IMR-90 (cell line): ENCODE measurements around the gene SPATA21. TPM values are rescaled to one million over a fixed set of nuclear protein-coding genes. Genes with fewer than 3 reads are reported as not detected.

Source experiments
- ATAC-seq: fragments of 200-7000 bp; cut with Tn5 transposase; 2 replicates; pipeline ENCODE4 v1.9.1; 2020; ENCODE audit warnings: low read depth, mild to moderate bottlenecking, moderate library complexity
- BruUV-seq: library from RNA; stranded (reverse); fragments of 400-500 nt; replicated peaks from 2 replicates; lab custom pipeline; 2021; lab: Mats Ljungman, UMichigan
- CTCF ChIA-PET: fragments of 300-600 bp; formaldehyde crosslinking; extraction: SDS; loops from one replicate; lab custom pipeline; 2021; ENCODE audit warnings: antibody characterized with exemption; lab: Yijun Ruan, JAX
- POLR2A ChIA-PET: fragments of 300-600 bp; sonication (Branson Sonifier 250); formaldehyde crosslinking; loops from one replicate; lab custom pipeline; 2022; ENCODE audit warnings: antibody characterized with exemption; ENCODE audit not compliant: unreplicated experiment; lab: Charles Lee
- DNase-seq: peaks from one replicate; pipeline ENCODE4 v3.0.0; 2013
- H2AFZ ChIP-seq: replicated peaks from 2 replicates; pipeline ENCODE3; 2013; ENCODE audit warnings: low read length, mild to moderate bottlenecking; ENCODE audit not compliant: poor library complexity
- H2AK5ac ChIP-seq: 2 replicates; pipeline ENCODE4 v1.6.1; 2013; ENCODE audit warnings: low read depth, low read length, inconsistent platforms
- H2AK9ac ChIP-seq: replicated peaks from 2 replicates; pipeline ENCODE3; 2013; ENCODE audit warnings: mild to moderate bottlenecking, low read depth, low read length, moderate library complexity; ENCODE audit not compliant: poor library complexity
- H2BK120ac ChIP-seq: 2 replicates; pipeline ENCODE4 v1.6.1; 2013; ENCODE audit warnings: low read depth, low read length, inconsistent platforms
- H2BK15ac ChIP-seq: 3 replicates; pipeline ENCODE4 v1.6.1; 2013; ENCODE audit warnings: low read depth, low read length, inconsistent platforms
- H2BK20ac ChIP-seq: 2 replicates; pipeline ENCODE4 v1.6.1; 2013; ENCODE audit warnings: low read depth, mild to moderate bottlenecking, inconsistent platforms, low read length, moderate library complexity
- H2BK5ac ChIP-seq: 2 replicates; pipeline ENCODE4 v1.6.1; 2013; ENCODE audit warnings: mild to moderate bottlenecking, low read depth, low read length, inconsistent platforms; ENCODE audit not compliant: poor library complexity, severe bottlenecking
- H3K14ac ChIP-seq: replicated peaks from 2 replicates; pipeline ENCODE4 v1.6.1; 2013; ENCODE audit warnings: low read depth, low read length, inconsistent platforms
- H3K18ac ChIP-seq: 2 replicates; pipeline ENCODE4 v1.6.1; 2013; ENCODE audit warnings: low read depth, low read length, control low read depth
- H3K23ac ChIP-seq: 2 replicates; pipeline ENCODE4 v1.6.1; 2013; ENCODE audit warnings: low read depth, low read length, inconsistent platforms
- H3K27ac ChIP-seq: 2 replicates; pipeline ENCODE4 v1.5.1; 2013; ENCODE audit warnings: mild to moderate bottlenecking, control low read depth, low read length; ENCODE audit not compliant: insufficient read depth
- H3K27me3 ChIP-seq: 2 replicates; pipeline ENCODE4 v1.6.1; 2013; ENCODE audit warnings: low read length; ENCODE audit not compliant: control insufficient read depth, insufficient read depth
- H3K36me3 ChIP-seq: 2 replicates; pipeline ENCODE4 v1.6.1; 2013; ENCODE audit warnings: low read length, mixed read lengths; ENCODE audit not compliant: control insufficient read depth, insufficient read depth
- H3K4ac ChIP-seq: 2 replicates; pipeline ENCODE4 v1.6.1; 2013; ENCODE audit warnings: low read depth, low read length, inconsistent platforms
- H3K4me1 ChIP-seq: 2 replicates; pipeline ENCODE4 v1.6.1; 2013; ENCODE audit warnings: low read length, mixed read lengths; ENCODE audit not compliant: control insufficient read depth, insufficient read depth
- H3K4me2 ChIP-seq: 2 replicates; pipeline ENCODE4 v1.6.1; 2013; ENCODE audit warnings: low read depth, mild to moderate bottlenecking, control low read depth, low read length, moderate library complexity
- H3K4me3 ChIP-seq: 2 replicates; pipeline ENCODE4 v1.5.1; 2013; ENCODE audit warnings: low read depth, mild to moderate bottlenecking, control low read depth, low read length, moderate library complexity; ENCODE audit not compliant: insufficient read depth
- H3K56ac ChIP-seq: 2 replicates; pipeline ENCODE4 v1.6.1; 2013; ENCODE audit warnings: low read length, inconsistent platforms; ENCODE audit not compliant: insufficient read depth; ENCODE audit errors: extremely low read depth
- H3K79me1 ChIP-seq, 2 experiments: 2 replicates each; pipeline ENCODE4 v1.6.1; 2013; ENCODE audit warnings: low read length in 2 of 2, inconsistent platforms in 1 of 2, low read depth in 1 of 2
- H3K9ac ChIP-seq: 2 replicates; pipeline ENCODE4 v1.6.1; 2013; ENCODE audit warnings: low read depth, low read length, control low read depth
- H3K9me1 ChIP-seq: 2 replicates; pipeline ENCODE4 v1.6.1; 2013; ENCODE audit warnings: low read length, inconsistent platforms; ENCODE audit not compliant: insufficient read depth
- H3K9me3 ChIP-seq: 2 replicates; pipeline ENCODE4 v1.6.1; 2013; ENCODE audit warnings: low read length; ENCODE audit not compliant: control insufficient read depth, insufficient read depth
- H4K20me1 ChIP-seq: 2 replicates; pipeline ENCODE4 v1.6.1; 2013; ENCODE audit warnings: low read length, inconsistent platforms; ENCODE audit not compliant: insufficient read depth
- H4K5ac ChIP-seq: 2 replicates; pipeline ENCODE4 v1.6.1; 2013; ENCODE audit warnings: mild to moderate bottlenecking, low read depth, low read length, control low read depth
- H4K8ac ChIP-seq, 2 experiments: 2 replicates each; pipeline ENCODE4 v1.6.1; 2013; ENCODE audit warnings: low read depth in 2 of 2, low read length in 2 of 2, control low read depth in 1 of 2, inconsistent platforms in 1 of 2
- H4K91ac ChIP-seq: 2 replicates; pipeline ENCODE4 v1.6.1; 2013; ENCODE audit warnings: low read depth, low read length, inconsistent platforms; ENCODE audit not compliant: insufficient read depth
- BHLHE40 ChIP-seq: fragments of 150-350 bp; IDR thresholded peaks from 2 replicates; pipeline ENCODE4 v1.6.1; 2016; ENCODE audit warnings: mild to moderate bottlenecking, low read depth, low read length
- CEBPB ChIP-seq: IDR thresholded peaks from 2 replicates; pipeline ENCODE4 v1.6.1; 2012; ENCODE audit warnings: low read depth, low read length, improper control_type of control experiment
- CHD1 ChIP-seq: IDR thresholded peaks from 2 replicates; pipeline ENCODE4 v1.6.1; 2012; ENCODE audit warnings: low read depth, low read length, improper control_type of control experiment
- MAFK ChIP-seq: IDR thresholded peaks from 2 replicates; pipeline ENCODE4 v1.6.1; 2012; ENCODE audit warnings: low read depth, low read length, improper control_type of control experiment
- MAZ ChIP-seq: IDR thresholded peaks from 2 replicates; pipeline ENCODE4 v1.6.1; 2012; ENCODE audit warnings: low read depth, mild to moderate bottlenecking, low read length, improper control_type of control experiment, moderate library complexity, borderline replicate concordance
- MXI1 ChIP-seq: IDR thresholded peaks from 2 replicates; pipeline ENCODE4 v1.6.1; 2012; ENCODE audit warnings: low read depth, mild to moderate bottlenecking, low read length, moderate library complexity, borderline replicate concordance
- POLR2A ChIP-seq: IDR thresholded peaks from 2 replicates; pipeline ENCODE4 v1.6.1; 2012; ENCODE audit warnings: mild to moderate bottlenecking, low read depth, low read length
- RAD21 ChIP-seq: IDR thresholded peaks from 2 replicates; pipeline ENCODE4 v1.6.1; 2012; ENCODE audit warnings: low read length, improper control_type of control experiment
- RCOR1 ChIP-seq: IDR thresholded peaks from 2 replicates; pipeline ENCODE4 v1.6.1; 2012; ENCODE audit warnings: mild to moderate bottlenecking, low read length, improper control_type of control experiment; ENCODE audit not compliant: insufficient replicate concordance
- RFX5 ChIP-seq: IDR thresholded peaks from 2 replicates; pipeline ENCODE4 v1.8.0; 2012; ENCODE audit warnings: low read depth, mild to moderate bottlenecking, low read length, moderate library complexity
- SMC3 ChIP-seq: fragments of 150-350 bp; IDR thresholded peaks from 2 replicates; pipeline ENCODE4 v1.6.1; 2016; ENCODE audit warnings: low read depth, mild to moderate bottlenecking, antibody characterized with exemption, low read length, moderate library complexity
- WGBS, 2 experiments: methylation state at CpG; one replicate each; pipeline versions ENCODE4 v1.1.5 to v1.1.7; 2013; ENCODE audit warnings: missing lambda C conversion rate in 2 of 2; ENCODE audit not compliant: insufficient read length in 1 of 2; ENCODE audit errors: extremely low coverage in 2 of 2; 5-methylcytosine and 5-hydroxymethylcytosine counted together
- dilution Hi-C: fragments of 300-500 bp; cut with HindIII; formaldehyde crosslinking; loops from one replicate; pipeline ENCODE4 v1.14.3; 2018; ENCODE audit warnings: low sequenced_read_pairs; ENCODE audit not compliant: unreplicated experiment
- in situ Hi-C: fragments of 300-500 bp; cut with MboI; formaldehyde crosslinking; loops from 3 replicates; pipeline ENCODE4 v1.14.3; 2019; ENCODE audit warnings: low sequenced_read_pairs, inconsistent platforms, mixed read lengths
- intact Hi-C: fragments of 100-400 bp; cut with micrococcal nuclease; formaldehyde crosslinking; loops from 2 replicates; pipeline ENCODE4 v1.10.0; 2022
- polyA plus RNA-seq, 3 experiments: library from polyadenylated mRNA; depleted of rRNA; stranded (reverse); fragments of >200 nt; gene quantifications; 2 replicates each; pipeline ENCODE4 v1.2.3, GENCODE V29; 2012; ENCODE audit warnings: low replicate concordance in 1 of 3
- total RNA-seq: library from RNA; depleted of rRNA; stranded (reverse); fragments of >200 nt; gene quantifications from 2 replicates; pipeline ENCODE4 v1.2.3, GENCODE V29; 2012
- TF ChIP-seq, protein P1 (sequence below): conservative IDR thresholded peaks from 2 replicates; pipeline ENCODE4 v1.5.1; 2012; ENCODE audit warnings: mild to moderate bottlenecking, low read depth, low read length, improper control_type of control experiment
- TF ChIP-seq, protein P2 (sequence below): fragments of 150-350 bp; IDR thresholded peaks from 2 replicates; pipeline ENCODE4 v1.6.1; 2016; ENCODE audit warnings: low read depth, mild to moderate bottlenecking, low read length, moderate library complexity, borderline replicate concordance

The SPATA21 gene
- total and polyA plus RNA-seq, 2 of the 4 experiments (the other 2 are of a cell fraction): not detected

DNA sequence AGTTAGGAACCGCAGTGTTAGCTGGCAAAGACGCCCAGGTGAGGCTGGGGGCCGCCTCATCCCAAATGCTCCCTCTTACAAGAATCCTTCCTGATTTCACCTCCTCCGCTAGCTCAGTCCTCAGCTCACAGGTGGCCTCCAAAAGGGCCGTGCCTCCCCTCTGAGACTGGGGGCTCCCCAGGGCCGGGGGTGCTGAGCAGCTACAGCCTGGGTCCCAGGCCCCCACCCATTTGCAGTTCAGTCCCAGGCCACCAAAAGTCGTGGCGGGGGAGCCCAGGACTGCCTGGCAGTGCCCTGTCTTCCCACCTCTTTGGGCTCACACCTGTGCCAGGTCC, 47.2 kb upstream of the SPATA21 start:
- in situ Hi-C loops (no loop called here), intact Hi-C loops (no loop called here), dilution Hi-C loops (no loop called here)
- Histone ChIP-seq H4K5ac (no peak overlapping the region), H3K14ac (no peak overlapping the region), H2AK5ac (no peak overlapping the region), H2AK9ac (no peak overlapping the region), H2BK15ac (no peak overlapping the region), H3K9me3 (no peaks in the 10 kb centered on the region), H3K4me1 (no peaks in the 10 kb centered on the region), H3K18ac (no peak overlapping the region), H4K20me1 (no peaks in the 10 kb centered on the region), H2BK120ac (no peak overlapping the region), H3K23ac (no peak overlapping the region), H3K27ac (no peak overlapping the region), H3K27me3 (no peaks in the 10 kb centered on the region), H4K8ac (no peak overlapping the region), H2BK20ac (no peak overlapping the region), H3K4me2 (no peak overlapping the region), H4K91ac (no peak overlapping the region), H3K4me3 (no peak overlapping the region), H3K79me1 (peaks cover 0 to 7% of the 10 kb centered on the region in 2 experiments; a peak in 2 of 4 replicates), H3K56ac (no peak overlapping the region), H3K36me3 (peaks cover 45% of the 10 kb centered on the region), H3K9me1 (no peaks in the 10 kb centered on the region; the same call in 1 of the 2 replicates), H2AFZ (no peak overlapping the region), H2BK5ac (no peak overlapping the region), H3K4ac (no peak overlapping the region), H3K9ac (no peak overlapping the region)
- ChIA-PET POLR2A (no interaction called here), CTCF (no interaction called here)
- DNase-seq: no peak
- BruUV-seq: no TSS peak
- no peak for ATAC-seq
- 100% methylated on average over 4 of the region's 8 CpGs; no CpG with 5 or more reads in 1 of the 2 experiments for WGBS, 2 experiments
- TF ChIP-seq BHLHE40 (no peak), MAFK (no peak), MAZ (no peak), CEBPB (no peak), RCOR1 (no peak), MXI1 (no peak), SMC3 (no peak), CHD1 (no peak), RAD21 (no peak), RFX5 (no peak), POLR2A (no peak)
- TF ChIP-seq, protein P1, sequence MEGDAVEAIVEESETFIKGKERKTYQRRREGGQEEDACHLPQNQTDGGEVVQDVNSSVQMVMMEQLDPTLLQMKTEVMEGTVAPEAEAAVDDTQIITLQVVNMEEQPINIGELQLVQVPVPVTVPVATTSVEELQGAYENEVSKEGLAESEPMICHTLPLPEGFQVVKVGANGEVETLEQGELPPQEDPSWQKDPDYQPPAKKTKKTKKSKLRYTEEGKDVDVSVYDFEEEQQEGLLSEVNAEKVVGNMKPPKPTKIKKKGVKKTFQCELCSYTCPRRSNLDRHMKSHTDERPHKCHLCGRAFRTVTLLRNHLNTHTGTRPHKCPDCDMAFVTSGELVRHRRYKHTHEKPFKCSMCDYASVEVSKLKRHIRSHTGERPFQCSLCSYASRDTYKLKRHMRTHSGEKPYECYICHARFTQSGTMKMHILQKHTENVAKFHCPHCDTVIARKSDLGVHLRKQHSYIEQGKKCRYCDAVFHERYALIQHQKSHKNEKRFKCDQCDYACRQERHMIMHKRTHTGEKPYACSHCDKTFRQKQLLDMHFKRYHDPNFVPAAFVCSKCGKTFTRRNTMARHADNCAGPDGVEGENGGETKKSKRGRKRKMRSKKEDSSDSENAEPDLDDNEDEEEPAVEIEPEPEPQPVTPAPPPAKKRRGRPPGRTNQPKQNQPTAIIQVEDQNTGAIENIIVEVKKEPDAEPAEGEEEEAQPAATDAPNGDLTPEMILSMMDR: no peak
- TF ChIP-seq, protein P2, sequence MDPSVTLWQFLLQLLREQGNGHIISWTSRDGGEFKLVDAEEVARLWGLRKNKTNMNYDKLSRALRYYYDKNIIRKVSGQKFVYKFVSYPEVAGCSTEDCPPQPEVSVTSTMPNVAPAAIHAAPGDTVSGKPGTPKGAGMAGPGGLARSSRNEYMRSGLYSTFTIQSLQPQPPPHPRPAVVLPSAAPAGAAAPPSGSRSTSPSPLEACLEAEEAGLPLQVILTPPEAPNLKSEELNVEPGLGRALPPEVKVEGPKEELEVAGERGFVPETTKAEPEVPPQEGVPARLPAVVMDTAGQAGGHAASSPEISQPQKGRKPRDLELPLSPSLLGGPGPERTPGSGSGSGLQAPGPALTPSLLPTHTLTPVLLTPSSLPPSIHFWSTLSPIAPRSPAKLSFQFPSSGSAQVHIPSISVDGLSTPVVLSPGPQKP: no peak
